ENCODE results near the gene RPP30. TPM values are rescaled to one million over a fixed set of nuclear protein-coding genes. Genes with fewer than 3 reads are reported as not detected.

RPP30 gene
- total RNA-seq, 1 experiment from 2014 or later, result 56.8 TPM

- no peak for ATAC-seq
- Histone ChIP-seq H3K4me2 (ENCODE audit: low read length) (no peak overlapping the region), H3K36me3 (ENCODE audit: control insufficient read depth in 1 of 2, insufficient read depth in 2 of 2, low read length in 2 of 2) (no peaks in the 10 kb centered on the region), H3K27me3 (ENCODE audit: insufficient read depth, low read length) (no peaks in the 10 kb centered on the region), H3K4me3 (replicated peaks in 1 of 2; ENCODE audit: low read depth in 1 of 2, low read length in 2 of 2) (no peak overlapping the region), H3K27ac (ENCODE audit: low read depth, low read length) (no peak overlapping the region), H2AFZ (ENCODE audit: low read depth, low read length, poor library complexity, severe bottlenecking) (no peak overlapping the region), H3K9ac (ENCODE audit: low read length) (no peak overlapping the region), H3K79me2 (ENCODE audit: insufficient read depth, low read length) (peaks cover 90% of the 10 kb centered on the region), H4K20me1 (ENCODE audit: insufficient read depth) (no peaks in the 10 kb centered on the region), H3K9me2 (ENCODE audit: insufficient read depth) (no peaks in the 10 kb centered on the region), H3K9me3 (ENCODE audit: control insufficient read depth in 1 of 2, insufficient read depth in 1 of 2, low read depth in 1 of 2, low read length in 2 of 2) (peaks cover 5 to 8% of the 10 kb centered on the region in 2 experiments; a peak in 1 of 4 replicates), H3K4me1 (ENCODE audit: control insufficient read depth in 1 of 2, insufficient read depth in 2 of 2, low read length in 2 of 2) (peaks cover 29 to 34% of the 10 kb centered on the region in 2 experiments)
- POLR2A ChIA-PET, result no interaction called here
- no peak for DNase-seq (ENCODE audit: low read depth, low spot score)
- no peak for TF ChIP-seq YY1 (IDR thresholded peaks at IDR 0.05; ENCODE audit: extremely low read depth, insufficient replicate concordance, low read depth, low read length)
- no peak for TF ChIP-seq POLR2A (IDR thresholded peaks at IDR 0.05; ENCODE audit: borderline replicate concordance, extremely low read depth, insufficient read depth, insufficient read length)
- TF ChIP-seq JUND (IDR thresholded peaks at IDR 0.05), result no peak
- TF ChIP-seq EGR1 (IDR thresholded peaks at IDR 0.05; ENCODE audit: low read depth), result no peak
- no peak for TF ChIP-seq EZH2 (IDR thresholded peaks at IDR 0.05)
- TF ChIP-seq SP1 (IDR thresholded peaks at IDR 0.05; ENCODE audit: low read depth), result no peak
- TF ChIP-seq RAD21 (IDR thresholded peaks at IDR 0.05; ENCODE audit: low read depth), result no peak
- TF ChIP-seq CBX3 (IDR thresholded peaks at IDR 0.05; ENCODE audit: low read depth), result no peak
- no peak for TF ChIP-seq SIN3A (IDR thresholded peaks at IDR 0.05; ENCODE audit: low read depth)
- BruUV-seq (replicated peaks), result no TSS peak
- CTCF ChIA-PET, result no interaction called here
- RAD21 ChIA-PET (ENCODE audit: low non-redundant PET in 1 of 2, low total read pairs in 2 of 2, uncharacterized antibody in 2 of 2, unreplicated experiment in 2 of 2), result no interaction called here
- intact Hi-C loops (cut with micrococcal nuclease), result no loop called here
Measured at GRCh38 chr10:90845726-90846125, 26.0 kb upstream of the RPP30 start.

GRCh38 chr10:90846746-90847145, 25.0 kb upstream of the RPP30 start:
- Histone ChIP-seq H3K9me3 (ENCODE audit: control insufficient read depth in 1 of 2, insufficient read depth in 1 of 2, low read depth in 1 of 2, low read length in 2 of 2) (peaks cover 5 to 13% of the 10 kb centered on the region in 2 experiments; a peak in 1 of 4 replicates), H3K79me2 (ENCODE audit: insufficient read depth, low read length) (peaks cover 90% of the 10 kb centered on the region), H2AFZ (ENCODE audit: low read depth, low read length, poor library complexity, severe bottlenecking) (no peak overlapping the region), H3K9ac (ENCODE audit: low read length) (0 out of 2 replicates have a peak overlapping the region, but pooled peaks have one; percentile 34), H3K4me3 (replicated peaks in 1 of 2; ENCODE audit: low read depth in 1 of 2, low read length in 2 of 2) (peak overlapping the region in 1 of 2 experiments; percentile 46; a peak in 1 of 4 replicates), H3K27me3 (ENCODE audit: insufficient read depth, low read length) (no peaks in the 10 kb centered on the region), H3K4me1 (ENCODE audit: control insufficient read depth in 1 of 2, insufficient read depth in 2 of 2, low read length in 2 of 2) (peaks cover 29 to 34% of the 10 kb centered on the region in 2 experiments), H3K9me2 (ENCODE audit: insufficient read depth) (no peaks in the 10 kb centered on the region), H3K27ac (ENCODE audit: low read depth, low read length) (peak overlapping the region; percentile 80), H3K4me2 (ENCODE audit: low read length) (peak overlapping the region; percentile 66), H4K20me1 (ENCODE audit: insufficient read depth) (no peaks in the 10 kb centered on the region), H3K36me3 (ENCODE audit: control insufficient read depth in 1 of 2, insufficient read depth in 2 of 2, low read length in 2 of 2) (no peaks in the 10 kb centered on the region)
- intact Hi-C loops (cut with micrococcal nuclease), result no loop called here
- no peak for TF ChIP-seq ELF1 (IDR thresholded peaks at IDR 0.05; ENCODE audit: borderline replicate concordance, low read depth)
- TF ChIP-seq, protein P1, sequence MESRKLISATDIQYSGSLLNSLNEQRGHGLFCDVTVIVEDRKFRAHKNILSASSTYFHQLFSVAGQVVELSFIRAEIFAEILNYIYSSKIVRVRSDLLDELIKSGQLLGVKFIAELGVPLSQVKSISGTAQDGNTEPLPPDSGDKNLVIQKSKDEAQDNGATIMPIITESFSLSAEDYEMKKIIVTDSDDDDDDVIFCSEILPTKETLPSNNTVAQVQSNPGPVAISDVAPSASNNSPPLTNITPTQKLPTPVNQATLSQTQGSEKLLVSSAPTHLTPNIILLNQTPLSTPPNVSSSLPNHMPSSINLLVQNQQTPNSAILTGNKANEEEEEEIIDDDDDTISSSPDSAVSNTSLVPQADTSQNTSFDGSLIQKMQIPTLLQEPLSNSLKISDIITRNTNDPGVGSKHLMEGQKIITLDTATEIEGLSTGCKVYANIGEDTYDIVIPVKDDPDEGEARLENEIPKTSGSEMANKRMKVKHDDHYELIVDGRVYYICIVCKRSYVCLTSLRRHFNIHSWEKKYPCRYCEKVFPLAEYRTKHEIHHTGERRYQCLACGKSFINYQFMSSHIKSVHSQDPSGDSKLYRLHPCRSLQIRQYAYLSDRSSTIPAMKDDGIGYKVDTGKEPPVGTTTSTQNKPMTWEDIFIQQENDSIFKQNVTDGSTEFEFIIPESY (IDR thresholded peaks at IDR 0.05; ENCODE audit: extremely low read depth, insufficient replicate concordance, low read length), result no peak
- TF ChIP-seq, protein P2, sequence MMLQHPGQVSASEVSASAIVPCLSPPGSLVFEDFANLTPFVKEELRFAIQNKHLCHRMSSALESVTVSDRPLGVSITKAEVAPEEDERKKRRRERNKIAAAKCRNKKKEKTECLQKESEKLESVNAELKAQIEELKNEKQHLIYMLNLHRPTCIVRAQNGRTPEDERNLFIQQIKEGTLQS (IDR thresholded peaks at IDR 0.05), result no peak
- TF ChIP-seq FOSL1 (IDR thresholded peaks at IDR 0.05; ENCODE audit: low read depth), result no peak
- no peak for TF ChIP-seq EGR1 (IDR thresholded peaks at IDR 0.05; ENCODE audit: low read depth)
- RAD21 ChIA-PET (ENCODE audit: low non-redundant PET in 1 of 2, low total read pairs in 2 of 2, uncharacterized antibody in 2 of 2, unreplicated experiment in 2 of 2), result interaction anchor here in 1 of 2 experiments (1.6 kb wide), 1 partner anchor 96 kb away, joined by 3 read pairs; no protein-coding TSS in a partner anchor
- ATAC-seq (no peak), DNase-seq (ENCODE audit: low read depth, low spot score) (no peak)
- POLR2A ChIA-PET, result no interaction called here
- CTCF ChIA-PET, result no interaction called here
- BruUV-seq (replicated peaks), result no TSS peak

All from HCT116 (cell line).